Thyroid gland (tissue), 4 donors: ENCODE results near the gene DNM2. TPM values are rescaled to one million over a fixed set of nuclear protein-coding genes. Genes with fewer than 3 reads are reported as not detected.

Source experiments
- DNase-seq, 2 donors: peaks; one replicate each; pipeline ENCODE4 v3.0.0-alpha.2; 2019
- H3K27ac ChIP-seq, 3 donors: fragments of 200-600 bp; sonication (generic); 1 replicate in 2 of 3; 2 replicates in 1 of 3; pipeline ENCODE4 v1.5.1; 2016 to 2019; ENCODE audit warnings: mild to moderate bottlenecking in 1 of 3, moderate library complexity in 1 of 3
- H3K27me3 ChIP-seq: fragments of 200-600 bp; sonication (generic); one replicate; pipeline ENCODE4 v1.5.1; 2019
- H3K36me3 ChIP-seq, 2 donors: fragments of 200-600 bp; sonication (generic); one replicate each; pipeline ENCODE4 v1.5.1; 2016 to 2019
- H3K4me1 ChIP-seq, 2 donors: fragments of 200-600 bp; sonication (generic); one replicate each; pipeline ENCODE4 v1.5.1; 2017 to 2019
- H3K4me3 ChIP-seq, 3 donors: fragments of 200-600 bp; sonication (generic); replicated peaks in 1 of 3; 1 replicate in 2 of 3; 2 replicates in 1 of 3; pipeline ENCODE4 v1.5.1; 2016; ENCODE audit warnings: mild to moderate bottlenecking in 1 of 3
- H3K9me3 ChIP-seq: fragments of 200-600 bp; sonication (generic); one replicate; pipeline ENCODE4 v1.5.1; 2017
- CTCF ChIP-seq, 6 experiments: fragments of 200-600 bp in 3 of 6; fragments of 450-650 bp in 3 of 6; sonication (generic) in 3 of 6; IDR thresholded peaks; one replicate each; pipeline ENCODE4 v1.5.1; 2016 to 2019; ENCODE audit warnings: antibody characterized with exemption in 6 of 6, mild to moderate bottlenecking in 2 of 6, inconsistent platforms in 1 of 6, moderate library complexity in 1 of 6
- POLR2A ChIP-seq, 2 donors: fragments of 450-650 bp; IDR thresholded peaks; one replicate each; pipeline ENCODE4 v1.6.1; 2017; ENCODE audit warnings: antibody characterized with exemption in 2 of 2, mild to moderate bottlenecking in 2 of 2, moderate library complexity in 1 of 2
- WGBS, 2 donors: methylation state at CpG; one replicate each; pipeline ENCODE4 v1.1.5; 2017; 5-methylcytosine and 5-hydroxymethylcytosine counted together
- intact Hi-C: fragments of 100-400 bp; cut with DNase I; formaldehyde crosslinking; loops from one replicate; pipeline ENCODE4 v1.15.1; 2023
- total RNA-seq, 4 donors: library from RNA; depleted of rRNA; stranded (reverse); fragments of >200 nt; gene quantifications; one replicate each; pipeline ENCODE4 v1.2.3, GENCODE V29; 2016

DNM2 gene
- total RNA-seq, 4 donors from 2014 or later: 95.1 to 155 (median 120) TPM

- H3K27ac ChIP-seq: no peak overlapping the region
- intact Hi-C loops: no loop called here
- no peaks in the 10 kb centered on the region for H3K9me3 ChIP-seq
- no peak for DNase-seq
- peaks cover 25 to 31% of the 10 kb centered on the region in 2 donors for H3K36me3 ChIP-seq
- 96 to 97% methylated on average over 24 to 26 of the region's 27 CpGs for WGBS, 2 donors
- no peak overlapping the region for H3K4me3 ChIP-seq
- TF ChIP-seq CTCF (IDR thresholded peaks at IDR 0.05) (no peak), POLR2A (IDR thresholded peaks at IDR 0.05) (no peak)
- H3K4me1 ChIP-seq: peaks cover 0 to 4% of the 10 kb centered on the region in 2 donors
- H3K27me3 ChIP-seq: no peaks in the 10 kb centered on the region
These were observed 101.5 kb downstream of the DNM2 start for GRCh38 chr19:10819124-10820060.

- Histone ChIP-seq H3K27me3 (no peaks in the 10 kb centered on the region), H3K4me1 (peaks cover 0 to 4% of the 10 kb centered on the region in 2 donors), H3K36me3 (peaks cover 33 to 39% of the 10 kb centered on the region in 2 donors), H3K27ac (no peak overlapping the region), H3K9me3 (no peaks in the 10 kb centered on the region), H3K4me3 (no peak overlapping the region)
- TF ChIP-seq POLR2A (IDR thresholded peaks at IDR 0.05) (no peak), CTCF (IDR thresholded peaks at IDR 0.05) (peak in 2 of 6 experiments; percentile 15)
- DNase-seq: no peak
- 91 to 99% methylated on average over 7 of the region's 7 CpGs for WGBS, 2 donors
- intact Hi-C loops: no loop called here
These were observed 102.3 kb downstream of the DNM2 start for GRCh38 chr19:10820173-10820572.

DNA sequence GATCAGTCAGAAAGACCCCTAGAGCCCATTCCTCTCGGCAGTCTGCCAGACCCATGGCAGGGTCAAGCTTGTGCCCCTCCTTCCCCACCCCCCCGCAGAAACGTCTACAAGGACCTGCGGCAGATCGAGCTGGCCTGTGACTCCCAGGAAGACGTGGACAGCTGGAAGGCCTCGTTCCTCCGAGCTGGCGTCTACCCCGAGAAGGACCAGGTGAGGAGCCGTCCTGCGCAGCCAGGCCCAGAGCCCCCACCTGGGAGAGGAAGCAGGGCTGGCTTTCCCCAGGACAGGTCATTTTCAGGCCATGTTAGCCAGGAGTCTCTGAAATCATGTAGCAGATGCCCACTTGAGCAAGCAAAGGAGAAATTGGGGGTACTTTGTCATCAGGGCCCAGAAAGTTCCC lies 105.8 kb downstream of the DNM2 start:
- Histone ChIP-seq H3K27ac (no peak overlapping the region), H3K36me3 (peaks cover 43 to 67% of the 10 kb centered on the region in 2 donors), H3K4me3 (no peak overlapping the region), H3K9me3 (no peaks in the 10 kb centered on the region), H3K27me3 (no peaks in the 10 kb centered on the region), H3K4me1 (peaks cover 0 to under 1% of the 10 kb centered on the region in 2 donors)
- 90 to 93% methylated on average over 3 to 10 of the region's 12 CpGs for WGBS, 2 donors
- TF ChIP-seq CTCF (IDR thresholded peaks at IDR 0.05) (no peak), POLR2A (IDR thresholded peaks at IDR 0.05) (no peak)
- intact Hi-C loops: no loop called here
- DNase-seq: no peak

DNA sequence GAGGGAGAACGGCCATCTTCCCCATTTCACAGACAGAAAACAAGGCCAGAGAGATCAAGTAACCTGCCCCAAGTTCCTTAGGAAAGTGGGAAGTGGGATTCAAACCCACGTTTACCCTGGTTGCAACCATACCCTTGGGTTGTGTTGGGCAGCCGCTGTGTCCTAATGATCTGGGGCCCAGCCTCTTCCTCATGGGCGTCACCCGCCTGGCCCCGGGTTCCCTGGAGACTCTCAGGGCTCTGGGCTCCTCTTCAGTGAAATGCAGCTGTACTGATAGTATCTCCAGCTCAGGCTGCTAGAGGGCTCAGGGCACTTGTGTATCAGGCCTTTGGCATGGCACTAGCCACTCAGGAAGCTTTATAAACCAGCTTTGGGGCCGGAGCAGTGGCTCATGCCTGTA lies 108.4 kb downstream of the DNM2 start:
- Histone ChIP-seq H3K4me1 (no peaks in the 10 kb centered on the region), H3K9me3 (no peaks in the 10 kb centered on the region), H3K36me3 (peaks cover 53 to 61% of the 10 kb centered on the region in 2 donors), H3K27me3 (no peaks in the 10 kb centered on the region), H3K27ac (no peak overlapping the region), H3K4me3 (no peak overlapping the region)
- intact Hi-C loops: no loop called here
- no peak for DNase-seq
- WGBS, 2 donors: 84 to 97% methylated on average over 6 to 7 of the region's 7 CpGs
- no peak for TF ChIP-seq POLR2A (IDR thresholded peaks at IDR 0.05)
- no peak for TF ChIP-seq CTCF (IDR thresholded peaks at IDR 0.05)

DNA sequence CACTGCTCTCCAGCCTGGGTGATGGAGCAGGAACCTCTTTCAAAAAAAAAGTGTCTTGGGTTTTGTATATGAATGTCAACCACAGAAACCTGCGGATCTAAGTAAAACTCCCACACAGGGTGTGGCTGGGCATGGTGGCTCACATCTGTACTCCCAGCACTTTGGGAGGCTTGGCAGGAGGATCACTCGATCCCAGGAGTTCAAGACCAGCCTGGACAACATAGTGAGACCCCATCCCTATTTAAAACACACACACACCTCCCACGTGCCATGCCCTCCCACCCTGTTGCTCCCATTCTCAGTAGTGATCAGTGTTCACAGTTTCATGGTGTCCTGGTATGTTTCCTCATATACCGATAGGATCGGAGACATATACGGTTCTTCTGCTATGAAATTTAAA lies 109.0 kb downstream of the DNM2 start:
- peaks cover 54 to 60% of the 10 kb centered on the region in 2 donors for H3K36me3 ChIP-seq
- WGBS, 2 donors: 92 to 94% methylated on average over 6 of the region's 6 CpGs

More for the DNA sequence above, 109.0 kb downstream of the DNM2 start:
- no peaks in the 10 kb centered on the region for H3K9me3 ChIP-seq
- H3K27me3 ChIP-seq: no peaks in the 10 kb centered on the region
- intact Hi-C loops: no loop called here
- H3K27ac ChIP-seq: no peak overlapping the region
- no peak for TF ChIP-seq CTCF (IDR thresholded peaks at IDR 0.05)
- TF ChIP-seq POLR2A (IDR thresholded peaks at IDR 0.05): no peak
- no peak for DNase-seq
- no peaks in the 10 kb centered on the region for H3K4me1 ChIP-seq
- no peak overlapping the region for H3K4me3 ChIP-seq
